Activated naive CD4-positive, alpha-beta T cell treated with Interleukin-2 at 50 U/mL for 16 hours (primary cell): ENCODE results near the gene PRSS8.
A peak's percentile ranks its signal among the peaks of the same experiment; 100 is the strongest.

Experiments
- DNase-seq: peaks from one replicate; pipeline ENCODE4 v3.0.0-alpha.2; 2020

Gene PRSS8

GRCh38 chr16:31099860-31100638 is 35.5 kb downstream of the PRSS8 start:
- no peak for DNase-seq

- peak; percentile 90 for DNase-seq
Measured at GRCh38 chr16:31094424-31095120, 41.0 kb downstream of the PRSS8 start, which contains the start of gene VKORC1. Gene VKORC1, minus strand, starts transcription at chr16:31094797. Its CDS starts 68 bp downstream, at chr16:31094729.

- DNase-seq: no peak
Measured at GRCh38 chr16:31094088-31094423, 41.5 kb downstream of the PRSS8 start.

GRCh38 chr16:31093132-31093703 is 42.3 kb downstream of the PRSS8 start:
- no peak for DNase-seq

GRCh38 chr16:31092330-31092729 is 43.2 kb downstream of the PRSS8 start:
- DNase-seq: no peak

GRCh38 chr16:31090540-31090939 is 45.0 kb downstream of the PRSS8 start:
- DNase-seq: no peak

- no peak for DNase-seq
Measured at GRCh38 chr16:31089199-31089598, 46.3 kb downstream of the PRSS8 start.

GRCh38 chr16:31088459-31089183 is 46.9 kb downstream of the PRSS8 start, which contains the start of gene PRSS53:
Gene PRSS53, minus strand, starts transcription at chr16:31088943. Its CDS starts 134 bp downstream, at chr16:31088809.
- no peak for DNase-seq

GRCh38 chr16:31087971-31088370 is 47.6 kb downstream of the PRSS8 start:
- no peak for DNase-seq

GRCh38 chr16:31087481-31087880 is 48.0 kb downstream of the PRSS8 start:
- no peak for DNase-seq

- DNase-seq: no peak
Measured at GRCh38 chr16:31086629-31086906, 49.0 kb downstream of the PRSS8 start.

- DNase-seq: no peak
Measured at GRCh38 chr16:31085873-31086628, 49.5 kb downstream of the PRSS8 start.

GRCh38 chr16:31085411-31085810 is 50.1 kb downstream of the PRSS8 start:
- DNase-seq: no peak

GRCh38 chr16:31084584-31085302 is 50.8 kb downstream of the PRSS8 start:
- no peak for DNase-seq

GRCh38 chr16:31083981-31084380 is 51.5 kb downstream of the PRSS8 start:
- no peak for DNase-seq

GRCh38 chr16:31083556-31083955 is 52.0 kb downstream of the PRSS8 start:
- no peak for DNase-seq

GRCh38 chr16:31083081-31083480 is 52.4 kb downstream of the PRSS8 start:
- DNase-seq: no peak

- DNase-seq: no peak
Measured at GRCh38 chr16:31082368-31083045, 53.0 kb downstream of the PRSS8 start.
